AG04449 (cell line): Measurements from ENCODE around the gene PFN1.

Source experiments
- CTCF ChIA-PET: fragments of 350-600 bp; formaldehyde crosslinking; extraction: SDS; loops from one replicate; lab custom pipeline; 2021; ENCODE audit warnings: antibody characterized with exemption; lab: Yijun Ruan, JAX
- POLR2A ChIA-PET: fragments of 400-600, 350-600 bp; formaldehyde crosslinking; extraction: SDS; loops from one replicate; lab custom pipeline; 2020; ENCODE audit warnings: antibody characterized with exemption, inconsistent platforms; lab: Yijun Ruan, JAX
- DNase-seq: peaks from one replicate; pipeline ENCODE4 v3.0.0-alpha.2; 2010; ENCODE audit warnings: low read depth, low spot score
- H3K4me3 ChIP-seq: 2 replicates; pipeline ENCODE4 v1.5.1; 2011; ENCODE audit warnings: low read depth, mild to moderate bottlenecking, control low read depth, low read length
- CTCF ChIP-seq: IDR thresholded peaks from one replicate; pipeline ENCODE4 v1.5.1; 2011; ENCODE audit warnings: mild to moderate bottlenecking, moderate library complexity, low read length, control low read depth, inconsistent platforms; ENCODE audit not compliant: insufficient read depth; ENCODE audit errors: missing control alignments

The PFN1 gene

GRCh38 chr17:4986951-4987766 is 38.8 kb upstream of the PFN1 start, which contains the start of gene CAMTA2:
TSS of gene CAMTA2 (minus strand) at chr17:4987675. CDS start at chr17:4986222, 1,453 bp downstream.
- H3K4me3 ChIP-seq: peak within 1 kb of the TSS; percentile 81
- ChIA-PET POLR2A (interaction anchor here (0.6 to 2.8 kb wide), 10 partner anchors 11 to 72 kb away, joined by 3 to 14 read pairs (median 5); partner anchors contain the start of genes INCA1, KIF1C, PFN1 and RNF167), CTCF (interaction anchor here (0.8 to 8.0 kb wide), 17 partner anchors 8 to 78 kb away, joined by 3 to 76 read pairs (median 7); partner anchors contain the start of genes INCA1, KIF1C, PFN1 and RNF167)
- peak; percentile 76 for TF ChIP-seq CTCF
- no peak for DNase-seq

- CTCF ChIA-PET: interaction anchor here (0.8 to 8.0 kb wide), 11 partner anchors 9 to 78 kb away, joined by 3 to 76 read pairs (median 9); partner anchors contain the start of genes INCA1, KIF1C, RNF167 and SLC25A11
- no peak for DNase-seq
- POLR2A ChIA-PET: interaction anchor here (0.9 to 2.8 kb wide), 5 partner anchors 11 to 46 kb away, joined by 3 to 14 read pairs (median 7); partner anchors contain the start of genes INCA1, KIF1C, PFN1 and RNF167
- no peak for TF ChIP-seq CTCF
- peak overlapping the region; percentile 81 for H3K4me3 ChIP-seq
These were observed 38.1 kb upstream of the PFN1 start for GRCh38 chr17:4986403-4986802.

- no peak for TF ChIP-seq CTCF
- ChIA-PET POLR2A (no interaction called here), CTCF (interaction anchor here (1.3 to 2.2 kb wide), 2 partner anchors 9 to 80 kb away, joined by 7 read pairs; no protein-coding TSS in a partner anchor)
- no peak overlapping the region for H3K4me3 ChIP-seq
- no peak for DNase-seq
These were observed 34.0 kb upstream of the PFN1 start for GRCh38 chr17:4982305-4982704.

GRCh38 chr17:4980644-4981216 is 32.4 kb upstream of the PFN1 start:
- ChIA-PET CTCF (interaction anchor here (0.7 to 9.8 kb wide), 22 partner anchors 8 to 164 kb away, joined by 3 to 77 read pairs (median 4); partner anchors contain the start of genes C17orf107, CAMTA2, INCA1 and KIF1C), POLR2A (interaction anchor here (0.7 kb wide), 1 partner anchor 19 kb away, joined by 3 read pairs; no protein-coding TSS in a partner anchor)
- H3K4me3 ChIP-seq: no peak overlapping the region
- DNase-seq: no peak
- peak; percentile 49 for TF ChIP-seq CTCF

GRCh38 chr17:4978726-4979125 is 30.4 kb upstream of the PFN1 start:
- H3K4me3 ChIP-seq: no peak overlapping the region
- TF ChIP-seq CTCF: no peak
- ChIA-PET POLR2A (no interaction called here), CTCF (interaction anchor here (1.3 to 9.8 kb wide), 4 partner anchors 8 to 83 kb away, joined by 4 to 77 read pairs (median 65); partner anchors contain the start of gene CAMTA2)
- no peak for DNase-seq
